Neural cell (in vitro differentiated cells): ENCODE data around the gene DDX41. TPM values are rescaled to one million over a fixed set of nuclear protein-coding genes. Genes with fewer than 3 reads are reported as not detected.
A peak's percentile ranks its signal among the peaks of the same experiment; 100 is the strongest.

Source experiments
- H2AFZ ChIP-seq: fragments of 200-600, 300-800 bp; sonication (generic), shearing (Covaris generic); 2 replicates; pipeline ENCODE4 v1.6.0; 2014; ENCODE audit warnings: low read depth, mild to moderate bottlenecking, antibody characterized with exemption, low read length, moderate library complexity
- H3F3A ChIP-seq: fragments of 200-600 bp; shearing (Covaris generic); 2 replicates; pipeline ENCODE4 v1.6.1; 2016; ENCODE audit warnings: mild to moderate bottlenecking, moderate library complexity, mixed read lengths, antibody characterized with exemption, low read length; ENCODE audit not compliant: insufficient read depth, poor library complexity, severe bottlenecking
- H3K27ac ChIP-seq: fragments of 200-600, 300-800 bp; sonication (generic), shearing (Covaris generic); 2 replicates; pipeline ENCODE4 v1.5.1; 2014; ENCODE audit warnings: mild to moderate bottlenecking, low read length, moderate library complexity
- H3K27me3 ChIP-seq: fragments of 300-800, 200-600 bp; sonication (generic), shearing (Covaris generic); 2 replicates; pipeline ENCODE4 v1.6.0; 2014; ENCODE audit warnings: mild to moderate bottlenecking, low read depth, low read length, moderate library complexity; ENCODE audit not compliant: insufficient read depth
- H3K36me3 ChIP-seq: fragments of 300-800, 200-600 bp; sonication (generic), shearing (Covaris generic); 2 replicates; pipeline ENCODE4 v1.5.1; 2014; ENCODE audit warnings: mild to moderate bottlenecking, antibody characterized with exemption, low read length, moderate library complexity; ENCODE audit not compliant: insufficient read depth
- H3K4me2 ChIP-seq: fragments of 300-800, 200-600 bp; sonication (generic), shearing (Covaris generic); 2 replicates; pipeline ENCODE4 v1.6.0; 2014; ENCODE audit warnings: mild to moderate bottlenecking, low read length
- H3K4me3 ChIP-seq: fragments of 300-800, 200-600 bp; sonication (generic), shearing (Covaris generic); 2 replicates; pipeline ENCODE4 v1.5.1; 2014; ENCODE audit warnings: mild to moderate bottlenecking, low read length, moderate library complexity
- H3K79me2 ChIP-seq: fragments of 200-600 bp; shearing (Covaris generic); replicated peaks from 2 replicates; pipeline ENCODE4 v1.6.0; 2014; ENCODE audit warnings: mild to moderate bottlenecking, low read length, moderate library complexity; ENCODE audit not compliant: insufficient read depth
- H3K9ac ChIP-seq: fragments of 300-800, 200-600 bp; sonication (generic), shearing (Covaris generic); 2 replicates; pipeline ENCODE4 v1.6.1; 2016; ENCODE audit warnings: mild to moderate bottlenecking, low read length, mixed read lengths
- H3K9me2 ChIP-seq: fragments of 200-600 bp; shearing (Covaris generic); 2 replicates; pipeline ENCODE4 v1.6.1; 2016; ENCODE audit warnings: mild to moderate bottlenecking, low read length, mixed read lengths; ENCODE audit not compliant: insufficient read depth
- H3K9me3 ChIP-seq: fragments of 200-600, 300-800 bp; sonication (generic), shearing (Covaris generic); 2 replicates; pipeline ENCODE4 v1.6.1; 2016; ENCODE audit warnings: mild to moderate bottlenecking, mixed run types, low read length, moderate library complexity, mixed read lengths
- H4K20me1 ChIP-seq: fragments of 200-600 bp; shearing (Covaris generic); 2 replicates; pipeline ENCODE4 v1.6.1; 2016; ENCODE audit warnings: mild to moderate bottlenecking, mixed run types; ENCODE audit not compliant: insufficient read depth
- EP300 ChIP-seq: fragments of 450-650 bp; conservative IDR thresholded peaks from 2 replicates; pipeline ENCODE4 v1.6.1; 2014; ENCODE audit warnings: antibody characterized with exemption, mild to moderate bottlenecking, moderate library complexity; ENCODE audit not compliant: poor library complexity, severe bottlenecking
- EZH2 ChIP-seq: fragments of 200-600, 300-800 bp; shearing (Covaris generic), sonication (generic); IDR thresholded peaks from 2 replicates; pipeline ENCODE4 v1.6.1; 2014; ENCODE audit warnings: antibody characterized with exemption, low read length, borderline replicate concordance, mild to moderate bottlenecking; ENCODE audit not compliant: insufficient read depth, poor library complexity, severe bottlenecking
- MXI1 ChIP-seq: fragments of 450-650 bp; conservative IDR thresholded peaks from 2 replicates; pipeline ENCODE4 v1.6.1; 2014; ENCODE audit warnings: antibody characterized with exemption, mild to moderate bottlenecking; ENCODE audit not compliant: poor library complexity, severe bottlenecking
- POLR2AphosphoS5 ChIP-seq: IDR thresholded peaks from 2 replicates; pipeline ENCODE4 v1.6.1; 2012
- RAD21 ChIP-seq: fragments of 450-650 bp; conservative IDR thresholded peaks from 2 replicates; pipeline ENCODE4 v1.6.1; 2014; ENCODE audit warnings: antibody characterized with exemption, mild to moderate bottlenecking, moderate library complexity
- SMC3 ChIP-seq: fragments of 450-650 bp; conservative IDR thresholded peaks from 2 replicates; pipeline ENCODE4 v1.6.1; 2014; ENCODE audit warnings: antibody characterized with exemption, mild to moderate bottlenecking, moderate library complexity; ENCODE audit not compliant: poor library complexity
- TAF1 ChIP-seq: IDR thresholded peaks from 2 replicates; pipeline ENCODE4 v1.6.1; 2012; ENCODE audit warnings: low read depth
- polyA plus RNA-seq: library from polyadenylated mRNA; depleted of rRNA; stranded (reverse); fragments of >200 nt; gene quantifications from 2 replicates; pipeline ENCODE4 v1.2.3, GENCODE V29; 2014
- TF ChIP-seq, protein P1 (sequence below): IDR thresholded peaks from 2 replicates; pipeline ENCODE4 v1.6.1; 2012; ENCODE audit warnings: borderline replicate concordance
- TF ChIP-seq, protein P2 (sequence below): fragments of 450-650 bp; IDR thresholded peaks from 2 replicates; pipeline ENCODE4 v1.5.1; 2014; ENCODE audit warnings: antibody characterized with exemption, mild to moderate bottlenecking, moderate library complexity; ENCODE audit not compliant: poor library complexity, severe bottlenecking

The DDX41 gene
- polyA plus RNA-seq, 1 donor from 2014 or later = 113 TPM

DNA sequence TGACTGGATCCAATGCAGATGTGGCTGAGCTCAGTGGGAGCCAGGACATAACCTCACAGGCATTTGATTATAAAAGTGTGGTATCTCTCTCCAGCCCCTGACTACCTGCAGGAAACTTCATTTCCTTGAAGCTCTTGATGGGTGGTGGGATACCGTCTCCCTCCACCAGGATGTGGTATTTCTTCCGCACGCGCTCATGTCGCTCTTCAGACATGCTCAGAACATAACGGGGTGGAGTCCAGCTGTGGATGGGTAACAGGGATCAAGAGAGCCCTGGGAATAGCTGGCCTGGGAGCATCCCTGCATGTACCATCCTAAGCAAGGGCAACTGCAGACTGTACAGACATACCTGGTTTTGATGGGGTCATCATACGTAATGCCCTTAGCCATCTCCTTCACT, 1.2 kb downstream of the DDX41 start:
- no peak overlapping the region for H2AFZ ChIP-seq
- TF ChIP-seq, protein P1, sequence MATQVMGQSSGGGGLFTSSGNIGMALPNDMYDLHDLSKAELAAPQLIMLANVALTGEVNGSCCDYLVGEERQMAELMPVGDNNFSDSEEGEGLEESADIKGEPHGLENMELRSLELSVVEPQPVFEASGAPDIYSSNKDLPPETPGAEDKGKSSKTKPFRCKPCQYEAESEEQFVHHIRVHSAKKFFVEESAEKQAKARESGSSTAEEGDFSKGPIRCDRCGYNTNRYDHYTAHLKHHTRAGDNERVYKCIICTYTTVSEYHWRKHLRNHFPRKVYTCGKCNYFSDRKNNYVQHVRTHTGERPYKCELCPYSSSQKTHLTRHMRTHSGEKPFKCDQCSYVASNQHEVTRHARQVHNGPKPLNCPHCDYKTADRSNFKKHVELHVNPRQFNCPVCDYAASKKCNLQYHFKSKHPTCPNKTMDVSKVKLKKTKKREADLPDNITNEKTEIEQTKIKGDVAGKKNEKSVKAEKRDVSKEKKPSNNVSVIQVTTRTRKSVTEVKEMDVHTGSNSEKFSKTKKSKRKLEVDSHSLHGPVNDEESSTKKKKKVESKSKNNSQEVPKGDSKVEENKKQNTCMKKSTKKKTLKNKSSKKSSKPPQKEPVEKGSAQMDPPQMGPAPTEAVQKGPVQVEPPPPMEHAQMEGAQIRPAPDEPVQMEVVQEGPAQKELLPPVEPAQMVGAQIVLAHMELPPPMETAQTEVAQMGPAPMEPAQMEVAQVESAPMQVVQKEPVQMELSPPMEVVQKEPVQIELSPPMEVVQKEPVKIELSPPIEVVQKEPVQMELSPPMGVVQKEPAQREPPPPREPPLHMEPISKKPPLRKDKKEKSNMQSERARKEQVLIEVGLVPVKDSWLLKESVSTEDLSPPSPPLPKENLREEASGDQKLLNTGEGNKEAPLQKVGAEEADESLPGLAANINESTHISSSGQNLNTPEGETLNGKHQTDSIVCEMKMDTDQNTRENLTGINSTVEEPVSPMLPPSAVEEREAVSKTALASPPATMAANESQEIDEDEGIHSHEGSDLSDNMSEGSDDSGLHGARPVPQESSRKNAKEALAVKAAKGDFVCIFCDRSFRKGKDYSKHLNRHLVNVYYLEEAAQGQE = no peak
- TF ChIP-seq SMC3 = no peak
- TF ChIP-seq POLR2AphosphoS5 = no peak
- TF ChIP-seq EP300 = no peak
- no peak for TF ChIP-seq RAD21
- no peak for TF ChIP-seq TAF1
- TF ChIP-seq EZH2 = no peak
- TF ChIP-seq, protein P2, sequence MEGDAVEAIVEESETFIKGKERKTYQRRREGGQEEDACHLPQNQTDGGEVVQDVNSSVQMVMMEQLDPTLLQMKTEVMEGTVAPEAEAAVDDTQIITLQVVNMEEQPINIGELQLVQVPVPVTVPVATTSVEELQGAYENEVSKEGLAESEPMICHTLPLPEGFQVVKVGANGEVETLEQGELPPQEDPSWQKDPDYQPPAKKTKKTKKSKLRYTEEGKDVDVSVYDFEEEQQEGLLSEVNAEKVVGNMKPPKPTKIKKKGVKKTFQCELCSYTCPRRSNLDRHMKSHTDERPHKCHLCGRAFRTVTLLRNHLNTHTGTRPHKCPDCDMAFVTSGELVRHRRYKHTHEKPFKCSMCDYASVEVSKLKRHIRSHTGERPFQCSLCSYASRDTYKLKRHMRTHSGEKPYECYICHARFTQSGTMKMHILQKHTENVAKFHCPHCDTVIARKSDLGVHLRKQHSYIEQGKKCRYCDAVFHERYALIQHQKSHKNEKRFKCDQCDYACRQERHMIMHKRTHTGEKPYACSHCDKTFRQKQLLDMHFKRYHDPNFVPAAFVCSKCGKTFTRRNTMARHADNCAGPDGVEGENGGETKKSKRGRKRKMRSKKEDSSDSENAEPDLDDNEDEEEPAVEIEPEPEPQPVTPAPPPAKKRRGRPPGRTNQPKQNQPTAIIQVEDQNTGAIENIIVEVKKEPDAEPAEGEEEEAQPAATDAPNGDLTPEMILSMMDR = no peak
- TF ChIP-seq MXI1 = no peak
- H4K20me1 ChIP-seq = no peaks in the 10 kb centered on the region
- peaks cover 11% of the 10 kb centered on the region for H3K79me2 ChIP-seq
- no peaks in the 10 kb centered on the region for H3K9me3 ChIP-seq
- H3F3A ChIP-seq = no peaks in the 10 kb centered on the region
- peak overlapping the region; percentile 80 for H3K9ac ChIP-seq
- H3K4me2 ChIP-seq = peak overlapping the region; percentile 84
- no peaks in the 10 kb centered on the region for H3K27me3 ChIP-seq
- no peak overlapping the region for H3K27ac ChIP-seq
- H3K9me2 ChIP-seq = no peaks in the 10 kb centered on the region
- H3K36me3 ChIP-seq = peaks cover 4% of the 10 kb centered on the region
- H3K4me3 ChIP-seq = peak overlapping the region; percentile 80

DNA sequence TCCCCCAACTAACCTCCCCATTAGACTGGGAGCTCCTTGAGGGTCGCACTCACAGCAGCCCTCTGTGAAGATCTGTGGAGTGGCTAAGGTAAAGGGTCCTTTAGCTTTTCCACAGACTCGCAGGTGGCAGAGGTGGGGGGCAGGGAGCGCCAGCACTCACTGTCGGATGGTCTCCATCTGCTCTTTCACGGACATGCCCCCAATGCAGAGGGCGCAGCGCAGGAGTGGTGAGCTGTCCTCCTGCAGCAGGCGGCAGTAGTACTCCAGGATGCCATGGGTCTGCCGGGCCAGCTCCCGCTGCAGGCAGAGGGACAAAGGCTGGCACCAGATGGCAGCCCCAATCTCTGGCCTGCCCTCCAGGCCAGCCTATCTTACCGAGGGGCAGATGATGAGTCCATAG, 2.2 kb downstream of the DDX41 start:
- no peaks in the 10 kb centered on the region for H3F3A ChIP-seq

More for the DNA sequence above, 2.2 kb downstream of the DDX41 start:
- Histone ChIP-seq H3K36me3 (peaks cover 4% of the 10 kb centered on the region), H4K20me1 (no peaks in the 10 kb centered on the region), H3K27me3 (no peaks in the 10 kb centered on the region), H3K9me3 (no peaks in the 10 kb centered on the region), H3K9me2 (no peaks in the 10 kb centered on the region), H3K79me2 (peaks cover 11% of the 10 kb centered on the region), H3K4me2 (no peak overlapping the region), H2AFZ (no peak overlapping the region), H3K4me3 (no peak overlapping the region), H3K9ac (no peak overlapping the region), H3K27ac (no peak overlapping the region)
- no peak for TF ChIP-seq RAD21
- no peak for TF ChIP-seq EZH2
- TF ChIP-seq EP300 = no peak
- TF ChIP-seq MXI1 = no peak
- TF ChIP-seq, protein P2 = no peak
- no peak for TF ChIP-seq TAF1
- TF ChIP-seq POLR2AphosphoS5 = no peak
- no peak for TF ChIP-seq SMC3
- TF ChIP-seq, protein P1 = no peak
